ENCODE measurements around the gene AFP. TPM values are rescaled to one million over a fixed set of nuclear protein-coding genes. Genes with fewer than 3 reads are reported as not detected.

Gene AFP
- total and polyA plus RNA-seq, 10 of the 15 experiments (the other 5 are each of a cell fraction or from before 2014, with no cell fraction given): 0.72 TPM; not detected in 9

GRCh38 chr4:73429118-73429517 lies 6.9 kb upstream of the AFP start:
- H3K9ac ChIP-seq (ENCODE audit: control insufficient read depth, insufficient read depth, low read length): no peak overlapping the region
- SMC1A ChIA-PET (ENCODE audit: uncharacterized antibody, unreplicated experiment): interaction anchor here (1.6 kb wide), 1 partner anchor 10 kb away, joined by 7 read pairs; no protein-coding TSS in a partner anchor
- no peaks in the 10 kb centered on the region for H3K4me1 ChIP-seq (ENCODE audit: control insufficient read depth, insufficient read depth, low read length)
- no peaks in the 10 kb centered on the region for H3K79me2 ChIP-seq (ENCODE audit: control insufficient read depth, insufficient read depth, low read length)
- H3K27me3 ChIP-seq (replicated peaks in 1 of 2; ENCODE audit: control insufficient read depth in 2 of 2, insufficient read depth in 2 of 2, low read length in 1 of 2): no peaks in the 10 kb centered on the region
- no peak for ATAC-seq
- in situ Hi-C loops (cut with MboI): no loop called here
- RAD21 ChIA-PET (ENCODE audit: unreplicated experiment): no interaction called here
- intact Hi-C loops (cut with micrococcal nuclease; ENCODE audit: unreplicated experiment): no loop called here
- no peak for TF ChIP-seq MYB (IDR thresholded peaks at IDR 0.05; ENCODE audit: borderline replicate concordance, low read depth, low read length)
- TF ChIP-seq CREM (IDR thresholded peaks at IDR 0.05; ENCODE audit: low read depth): no peak
- no peak for TF ChIP-seq JUNB (IDR thresholded peaks at IDR 0.05)
- no peak for TF ChIP-seq BMI1 (IDR thresholded peaks at IDR 0.05; ENCODE audit: borderline replicate concordance)
- TF ChIP-seq E2F8 (IDR thresholded peaks at IDR 0.05; ENCODE audit: low read depth, partially characterized antibody): no peak
- TF ChIP-seq POLR2A (IDR thresholded peaks at IDR 0.05; ENCODE audit: low read depth, low read length): no peak
- no peak for TF ChIP-seq NBN (IDR thresholded peaks at IDR 0.05)
- TF ChIP-seq CHD4 (IDR thresholded peaks at IDR 0.05): no peak
- TF ChIP-seq RB1 (IDR thresholded peaks at IDR 0.05; ENCODE audit: borderline replicate concordance): no peak
- no peak for FAIRE-seq
- CTCF ChIA-PET: interaction anchor here (1.0 to 1.5 kb wide), 2 partner anchors 14 to 17 kb away, joined by 3 to 7 read pairs; no protein-coding TSS in a partner anchor
- WGBS (ENCODE audit: insufficient coverage, insufficient replicate concordance, low lambda C conversion rate, missing lambda C conversion rate): 8% methylated on average over 2 of the region's 2 CpGs
- POLR2A ChIA-PET: no interaction called here
- DNase-seq (ENCODE audit: low read depth, low spot score): no peak
- H3K4me2 ChIP-seq (ENCODE audit: control insufficient read depth, insufficient read depth): no peak overlapping the region
- H3K4me3 ChIP-seq: no peak overlapping the region
- no peaks in the 10 kb centered on the region for H3K9me3 ChIP-seq (replicated peaks; ENCODE audit: control insufficient read depth, insufficient read depth, low read length)
- H3K27ac ChIP-seq (ENCODE audit: control insufficient read depth, insufficient read depth): no peak overlapping the region
- no peaks in the 10 kb centered on the region for H3K36me3 ChIP-seq (ENCODE audit: control insufficient read depth in 2 of 2, insufficient read depth in 2 of 2, low read length in 1 of 2)
- H4K20me1 ChIP-seq (ENCODE audit: control insufficient read depth, insufficient read depth): no peaks in the 10 kb centered on the region
- H2AFZ ChIP-seq (ENCODE audit: control insufficient read depth, low read depth, low read length): no peak overlapping the region
- BruUV-seq (replicated peaks): no TSS peak
